Nephron progenitor cell (in vitro differentiated cells): Measurements from ENCODE around the gene PAFAH1B2.
"Not testable (repeated sequence)": the region's sequence is repeated elsewhere in the genome, so short reads cannot be mapped to it uniquely, and the experiment has no call there.

ENCODE experiments used
- DNase-seq: peaks from one replicate; pipeline ENCODE4 v3.0.0; 2021
- H3K27ac Mint-ChIP-seq: 2 replicates; pipeline ENCODE4 v1.8.0; 2021; ENCODE audit warnings: mild to moderate bottlenecking, moderate library complexity, mixed read lengths
- H3K27me3 Mint-ChIP-seq: 2 replicates; pipeline ENCODE4 v1.8.0; 2021; ENCODE audit warnings: mild to moderate bottlenecking, low read depth, mixed read lengths; ENCODE audit not compliant: poor library complexity
- H3K36me3 Mint-ChIP-seq: 2 replicates; pipeline ENCODE4 v1.8.0; 2021; ENCODE audit warnings: low read depth, mixed read lengths
- H3K4me1 Mint-ChIP-seq: 2 replicates; pipeline ENCODE4 v1.8.0; 2021; ENCODE audit warnings: mixed read lengths
- H3K4me3 Mint-ChIP-seq: 2 replicates; pipeline ENCODE4 v1.8.0; 2021; ENCODE audit warnings: mild to moderate bottlenecking, moderate library complexity, mixed read lengths
- H3K9me3 Mint-ChIP-seq: 2 replicates; pipeline ENCODE4 v1.8.0; 2021; ENCODE audit warnings: mild to moderate bottlenecking, moderate library complexity, mixed read lengths
- TF ChIP-seq, protein P1 (sequence below): fragments of 200-600 bp; sonication (generic); IDR thresholded peaks from 2 replicates; pipeline ENCODE4 v1.5.0; 2021; ENCODE audit warnings: antibody characterized with exemption

PAFAH1B2 gene

GRCh38 chr11:117110294-117110950 is 33.7 kb upstream of the PAFAH1B2 start:
- Mint-ChIP-seq H3K4me1 (peaks cover 7% of the 10 kb centered on the region), H3K27me3 (no peaks in the 10 kb centered on the region), H3K4me3 (no peak overlapping the region), H3K9me3 (peaks cover 18% of the 10 kb centered on the region), H3K27ac (no peak overlapping the region), H3K36me3 (no peaks in the 10 kb centered on the region)
- DNase-seq = no peak
- TF ChIP-seq, protein P1, sequence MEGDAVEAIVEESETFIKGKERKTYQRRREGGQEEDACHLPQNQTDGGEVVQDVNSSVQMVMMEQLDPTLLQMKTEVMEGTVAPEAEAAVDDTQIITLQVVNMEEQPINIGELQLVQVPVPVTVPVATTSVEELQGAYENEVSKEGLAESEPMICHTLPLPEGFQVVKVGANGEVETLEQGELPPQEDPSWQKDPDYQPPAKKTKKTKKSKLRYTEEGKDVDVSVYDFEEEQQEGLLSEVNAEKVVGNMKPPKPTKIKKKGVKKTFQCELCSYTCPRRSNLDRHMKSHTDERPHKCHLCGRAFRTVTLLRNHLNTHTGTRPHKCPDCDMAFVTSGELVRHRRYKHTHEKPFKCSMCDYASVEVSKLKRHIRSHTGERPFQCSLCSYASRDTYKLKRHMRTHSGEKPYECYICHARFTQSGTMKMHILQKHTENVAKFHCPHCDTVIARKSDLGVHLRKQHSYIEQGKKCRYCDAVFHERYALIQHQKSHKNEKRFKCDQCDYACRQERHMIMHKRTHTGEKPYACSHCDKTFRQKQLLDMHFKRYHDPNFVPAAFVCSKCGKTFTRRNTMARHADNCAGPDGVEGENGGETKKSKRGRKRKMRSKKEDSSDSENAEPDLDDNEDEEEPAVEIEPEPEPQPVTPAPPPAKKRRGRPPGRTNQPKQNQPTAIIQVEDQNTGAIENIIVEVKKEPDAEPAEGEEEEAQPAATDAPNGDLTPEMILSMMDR = no peak

- not testable (repeated sequence) for H3K4me1 Mint-ChIP-seq, H3K4me3 Mint-ChIP-seq, DNase-seq, H3K36me3 Mint-ChIP-seq, H3K27ac Mint-ChIP-seq, H3K27me3 Mint-ChIP-seq
- peaks cover 18% of the 10 kb centered on the region for H3K9me3 Mint-ChIP-seq
Measured at GRCh38 chr11:117112497-117112896, 31.6 kb upstream of the PAFAH1B2 start.

- not testable (repeated sequence) for H3K4me1 Mint-ChIP-seq, DNase-seq, H3K36me3 Mint-ChIP-seq, H3K27me3 Mint-ChIP-seq, H3K27ac Mint-ChIP-seq, H3K4me3 Mint-ChIP-seq
- H3K9me3 Mint-ChIP-seq = peaks cover 18% of the 10 kb centered on the region
Measured at GRCh38 chr11:117112939-117113338, 31.1 kb upstream of the PAFAH1B2 start.

DNA sequence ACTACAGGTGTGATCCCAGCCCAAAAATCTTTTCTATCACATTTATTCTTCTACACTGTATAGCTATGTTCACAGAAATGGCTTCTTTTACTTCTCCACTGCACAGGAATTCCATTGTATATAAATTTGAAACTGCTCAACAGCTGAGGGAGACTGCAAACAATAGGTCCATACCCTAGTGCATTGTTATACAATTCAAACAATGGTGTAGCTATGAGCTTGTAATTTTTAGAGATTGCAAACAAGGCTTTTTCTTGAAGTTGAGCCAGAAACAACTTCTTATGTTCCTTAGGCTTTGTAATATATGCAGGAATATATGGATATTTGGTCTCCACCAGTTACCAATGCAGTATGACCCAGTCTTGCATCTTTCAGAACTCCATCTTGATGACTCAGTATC is 26.4 kb upstream of the PAFAH1B2 start:
- Mint-ChIP-seq H3K4me3 (no peak overlapping the region), H3K27ac (no peak overlapping the region), H3K27me3 (peaks cover 6% of the 10 kb centered on the region), H3K36me3 (no peaks in the 10 kb centered on the region), H3K9me3 (no peaks in the 10 kb centered on the region), H3K4me1 (no peaks in the 10 kb centered on the region)
- TF ChIP-seq, protein P1 = no peak
- DNase-seq = no peak

DNA sequence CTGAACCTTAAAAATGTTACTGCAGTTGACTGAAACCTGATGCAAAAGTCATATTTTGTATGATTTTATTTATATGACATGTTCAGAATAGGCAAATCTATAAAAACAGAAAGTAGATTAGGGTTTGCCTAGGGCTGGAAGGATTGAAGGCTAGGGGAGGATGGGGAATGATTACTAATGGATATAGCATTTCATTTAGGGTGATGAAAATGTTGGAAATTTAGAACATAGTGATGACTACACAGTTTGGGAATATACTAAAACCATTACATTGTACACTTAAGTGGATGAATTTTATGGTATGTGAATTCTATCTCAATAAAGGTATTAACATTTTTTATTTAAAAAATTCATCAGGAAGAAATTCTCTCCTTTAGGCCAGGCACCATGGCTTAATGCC is 22.9 kb upstream of the PAFAH1B2 start:
- DNase-seq = no peak
- Mint-ChIP-seq H3K36me3 (no peaks in the 10 kb centered on the region), H3K4me3 (no peak overlapping the region), H3K9me3 (no peaks in the 10 kb centered on the region), H3K27me3 (peaks cover 22% of the 10 kb centered on the region), H3K27ac (no peak overlapping the region), H3K4me1 (no peaks in the 10 kb centered on the region)
- TF ChIP-seq, protein P1 = no peak

- TF ChIP-seq, protein P1 = no peak
- DNase-seq = no peak
- no peak overlapping the region for H3K4me3 Mint-ChIP-seq
- no peaks in the 10 kb centered on the region for H3K36me3 Mint-ChIP-seq
- no peaks in the 10 kb centered on the region for H3K9me3 Mint-ChIP-seq
- H3K27me3 Mint-ChIP-seq = peaks cover 36% of the 10 kb centered on the region
- H3K4me1 Mint-ChIP-seq = no peaks in the 10 kb centered on the region
- H3K27ac Mint-ChIP-seq = no peak overlapping the region
Measured at GRCh38 chr11:117122556-117122955, 21.5 kb upstream of the PAFAH1B2 start.

- peaks cover 43% of the 10 kb centered on the region for H3K27me3 Mint-ChIP-seq
- H3K36me3 Mint-ChIP-seq = no peaks in the 10 kb centered on the region
- no peak overlapping the region for H3K27ac Mint-ChIP-seq
- no peak for DNase-seq
- no peak overlapping the region for H3K4me3 Mint-ChIP-seq
- TF ChIP-seq, protein P1 = no peak
- H3K9me3 Mint-ChIP-seq = no peaks in the 10 kb centered on the region
- H3K4me1 Mint-ChIP-seq = no peaks in the 10 kb centered on the region
Measured at GRCh38 chr11:117126223-117126965, 17.7 kb upstream of the PAFAH1B2 start.
